A549 (cell line): ENCODE data around the gene LRTM2.

Experiments used
- CTCF ChIP-seq: fragments of >200 bp; sonication (Bioruptor Twin); formaldehyde crosslinking; IDR thresholded peaks from 3 replicates; pipeline ENCODE4 v1.5.1; 2016
- EP300 ChIP-seq, 2 experiments: fragments of >200 bp; sonication (Bioruptor Twin); formaldehyde crosslinking; IDR thresholded peaks; 2 replicates in 1 of 2; 3 replicates in 1 of 2; pipeline ENCODE4 v1.6.1; 2016 to 2017
- HDAC2 ChIP-seq: fragments of 200-600 bp; sonication (generic); IDR thresholded peaks from 2 replicates; pipeline ENCODE4 v1.6.1; 2016
- HOXA7 ChIP-seq: fragments of 250-450 bp; sonication (Bioruptor Pico); IDR thresholded peaks from 2 replicates; pipeline ENCODE4 v1.5.0; 2020; ENCODE audit warnings: mild to moderate bottlenecking, moderate library complexity
- KDM5A ChIP-seq: fragments of 200-600 bp; sonication (generic); IDR thresholded peaks from 2 replicates; pipeline ENCODE4 v1.6.1; 2016; ENCODE audit warnings: antibody characterized with exemption, mild to moderate bottlenecking
- MAX ChIP-seq: IDR thresholded peaks from 2 replicates; pipeline ENCODE4 v1.6.1; 2012
- PHF8 ChIP-seq: fragments of 200-600 bp; sonication (generic); IDR thresholded peaks from 2 replicates; pipeline ENCODE4 v1.6.1; 2016; ENCODE audit warnings: low read depth, mild to moderate bottlenecking, antibody characterized with exemption, moderate library complexity, borderline replicate concordance

GRCh38 chr12:1881936-1882335 is 61.6 kb downstream of the LRTM2 start:
- no peak for TF ChIP-seq HOXA7 (CRISPR knock-in tag)
- TF ChIP-seq EP300 (IDR thresholded peaks at IDR 0.05) = no peak
- TF ChIP-seq PHF8 = no peak
- TF ChIP-seq CTCF = no peak
- TF ChIP-seq KDM5A = no peak
- no peak for TF ChIP-seq HDAC2
- TF ChIP-seq MAX = no peak
